ENCODE data around the gene PRKD2. TPM values are rescaled to one million over a fixed set of nuclear protein-coding genes. Genes with fewer than 3 reads are reported as not detected.
"Not testable (repeated sequence)": the region's sequence is repeated elsewhere in the genome, so short reads cannot be mapped to it uniquely, and the experiment has no call there.

PRKD2 gene
- total RNA-seq, 2 experiments from 2014 or later = 62.2 to 62.3 TPM

DNA sequence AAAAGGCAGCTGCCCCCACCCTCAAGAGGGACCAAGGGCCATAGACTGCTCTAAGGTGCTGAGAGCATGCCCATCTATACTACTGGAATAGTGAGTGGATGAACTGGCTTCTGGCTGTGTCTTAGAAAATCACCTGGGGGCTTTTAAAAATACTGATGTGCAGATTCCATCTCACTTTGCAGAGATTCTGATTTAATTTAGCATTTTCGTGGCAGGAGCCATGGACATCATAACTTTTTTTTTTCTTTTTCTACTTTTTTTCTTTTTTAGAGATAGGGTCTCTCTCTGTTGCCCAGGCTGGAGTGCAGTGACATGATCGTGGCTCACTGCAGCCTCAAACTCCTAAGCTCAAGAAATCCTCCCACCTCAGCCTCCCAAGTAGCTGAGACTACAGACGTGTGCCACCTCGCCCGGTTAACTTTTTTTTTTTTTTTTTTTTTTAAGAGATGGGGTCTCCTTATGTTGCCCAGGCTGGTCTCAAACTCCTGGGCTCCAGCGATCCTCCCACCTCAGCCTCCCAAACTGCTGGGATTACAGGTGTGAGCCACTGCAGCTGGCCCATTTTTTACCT, 4.1 kb downstream of the PRKD2 start:
- peaks cover 13% of the 10 kb centered on the region for H3K36me3 Mint-ChIP-seq (ENCODE audit: low read depth)
- peaks cover 24% of the 10 kb centered on the region for H3K4me1 Mint-ChIP-seq (ENCODE audit: low read depth)
- CTCF ChIA-PET = interaction anchor here (0.7 to 4.5 kb wide), 4 partner anchors 8 to 107 kb away, joined by 3 to 36 read pairs (median 16); no protein-coding TSS in a partner anchor
- H3K4me3 Mint-ChIP-seq = peak overlapping the region; percentile 96
- not testable (repeated sequence) for H3K27me3 Mint-ChIP-seq (ENCODE audit: low read depth); H3K27ac Mint-ChIP-seq; DNase-seq; H3K9me3 Mint-ChIP-seq
- intact Hi-C loops (cut with micrococcal nuclease) = loop anchor here (10.0 kb wide), 1 partner anchor 512 kb away; no protein-coding TSS in a partner anchor

DNA sequence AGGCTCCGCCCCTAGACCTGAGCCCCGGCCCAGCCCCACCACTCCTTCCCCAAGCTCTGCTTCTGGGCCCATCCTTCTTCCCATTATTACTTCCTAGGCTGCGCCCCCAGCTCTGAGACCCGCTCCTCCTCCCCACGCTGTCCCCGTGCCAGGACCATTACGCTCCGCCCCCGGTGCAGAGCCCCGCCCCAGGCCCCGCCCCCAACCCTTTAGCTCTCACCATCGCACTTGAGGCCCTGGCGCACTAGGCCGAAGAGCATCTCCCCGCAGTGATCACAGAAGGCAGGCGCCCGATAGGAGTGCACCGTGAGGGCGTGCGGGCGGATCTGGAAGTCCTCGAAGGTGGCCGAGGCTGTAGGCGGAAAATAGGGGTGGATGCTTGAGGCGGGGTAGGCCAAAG, 6.2 kb downstream of the PRKD2 start:
- Mint-ChIP-seq H3K36me3 (ENCODE audit: low read depth) (peaks cover 20% of the 10 kb centered on the region), H3K4me3 (no peak overlapping the region)
- no peak for DNase-seq

DNA sequence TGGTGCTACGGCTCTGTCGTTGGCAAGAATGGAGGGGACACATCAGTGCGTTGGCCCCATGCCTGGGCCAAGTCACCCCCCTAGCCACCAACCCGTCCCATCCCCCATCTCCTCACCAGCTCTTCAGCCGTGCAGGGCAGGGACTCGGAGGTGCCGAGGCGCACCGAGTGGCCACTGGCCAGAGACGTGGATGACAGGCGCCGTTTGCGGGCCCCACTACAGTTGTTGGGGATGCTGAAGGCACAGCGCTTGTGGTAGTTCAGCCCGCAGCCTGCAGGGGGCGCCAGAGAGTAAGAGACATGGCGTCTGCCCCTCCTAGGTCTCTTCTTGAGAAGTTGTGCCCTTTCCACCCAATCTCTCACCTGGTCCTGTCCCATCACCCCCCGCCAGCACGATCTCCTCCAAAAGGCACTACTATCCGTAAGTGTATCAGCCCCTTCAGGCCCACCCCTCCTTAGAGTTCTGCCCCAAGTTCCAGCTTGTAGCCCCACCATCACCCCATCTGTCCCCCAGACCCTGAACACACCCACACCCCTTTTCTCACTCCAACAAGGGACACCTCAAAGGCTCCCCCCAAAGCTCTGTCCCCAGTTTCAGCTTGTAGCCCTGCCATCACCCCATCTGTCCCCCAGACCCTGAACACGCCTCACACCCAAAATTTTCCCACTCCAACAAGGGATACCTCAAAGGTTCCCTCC, 12.4 kb downstream of the PRKD2 start:
- Mint-ChIP-seq H3K27ac (peak overlapping the region; percentile 56), H3K36me3 (ENCODE audit: low read depth) (peaks cover 27% of the 10 kb centered on the region), H3K4me3 (no peak overlapping the region), H3K9me3 (no peaks in the 10 kb centered on the region), H3K27me3 (ENCODE audit: low read depth) (no peaks in the 10 kb centered on the region), H3K4me1 (ENCODE audit: low read depth) (peaks cover 7% of the 10 kb centered on the region)
- peak; percentile 93 for DNase-seq
- CTCF ChIA-PET = interaction anchor here (0.6 to 5.5 kb wide), 22 partner anchors 9 to 332 kb away, joined by 3 to 81 read pairs (median 6); no protein-coding TSS in a partner anchor
- intact Hi-C loops (cut with micrococcal nuclease) = loop anchor here (1.0 kb wide), 3 partner anchors 13 to 49 kb away; partner anchors contain the start of gene PRKD2

More for the DNA sequence above, 6.2 kb downstream of the PRKD2 start:
- CTCF ChIA-PET = no interaction called here
- intact Hi-C loops (cut with micrococcal nuclease) = loop anchor here (10.0 kb wide), 1 partner anchor 514 kb away; no protein-coding TSS in a partner anchor
- Mint-ChIP-seq H3K27me3 (ENCODE audit: low read depth) (no peaks in the 10 kb centered on the region), H3K9me3 (no peaks in the 10 kb centered on the region), H3K4me1 (ENCODE audit: low read depth) (peaks cover 21% of the 10 kb centered on the region), H3K27ac (no peak overlapping the region)

DNA sequence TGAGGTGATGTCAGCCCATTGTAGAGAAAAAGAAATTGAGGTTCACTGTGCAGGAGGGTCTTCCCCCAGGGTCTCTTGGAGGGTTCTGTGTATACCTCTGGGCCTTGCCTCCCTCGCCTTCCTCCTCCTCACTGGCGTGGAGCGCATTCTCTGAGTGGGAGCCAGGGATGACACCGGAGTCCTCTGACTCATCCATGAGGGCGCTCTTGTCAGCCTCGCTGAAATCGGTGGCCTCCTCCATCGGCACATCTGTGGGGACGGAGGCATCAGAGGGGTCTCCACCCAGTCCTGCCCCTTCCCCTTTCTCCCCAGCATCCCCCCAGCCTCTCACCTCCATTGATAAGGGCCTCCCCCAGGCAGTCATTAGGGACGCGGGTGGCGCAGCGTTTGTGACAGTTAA, 16.2 kb downstream of the PRKD2 start:
- no peaks in the 10 kb centered on the region for H3K9me3 Mint-ChIP-seq
- no peak for DNase-seq
- H3K27ac Mint-ChIP-seq = no peak overlapping the region
- peaks cover 7% of the 10 kb centered on the region for H3K4me1 Mint-ChIP-seq (ENCODE audit: low read depth)
- CTCF ChIA-PET = interaction anchor here (0.6 kb wide), 1 partner anchor 69 kb away, joined by 3 read pairs; no protein-coding TSS in a partner anchor
- peaks cover 27% of the 10 kb centered on the region for H3K36me3 Mint-ChIP-seq (ENCODE audit: low read depth)
- intact Hi-C loops (cut with micrococcal nuclease) = no loop called here
- H3K4me3 Mint-ChIP-seq = no peak overlapping the region
- no peaks in the 10 kb centered on the region for H3K27me3 Mint-ChIP-seq (ENCODE audit: low read depth)

DNA sequence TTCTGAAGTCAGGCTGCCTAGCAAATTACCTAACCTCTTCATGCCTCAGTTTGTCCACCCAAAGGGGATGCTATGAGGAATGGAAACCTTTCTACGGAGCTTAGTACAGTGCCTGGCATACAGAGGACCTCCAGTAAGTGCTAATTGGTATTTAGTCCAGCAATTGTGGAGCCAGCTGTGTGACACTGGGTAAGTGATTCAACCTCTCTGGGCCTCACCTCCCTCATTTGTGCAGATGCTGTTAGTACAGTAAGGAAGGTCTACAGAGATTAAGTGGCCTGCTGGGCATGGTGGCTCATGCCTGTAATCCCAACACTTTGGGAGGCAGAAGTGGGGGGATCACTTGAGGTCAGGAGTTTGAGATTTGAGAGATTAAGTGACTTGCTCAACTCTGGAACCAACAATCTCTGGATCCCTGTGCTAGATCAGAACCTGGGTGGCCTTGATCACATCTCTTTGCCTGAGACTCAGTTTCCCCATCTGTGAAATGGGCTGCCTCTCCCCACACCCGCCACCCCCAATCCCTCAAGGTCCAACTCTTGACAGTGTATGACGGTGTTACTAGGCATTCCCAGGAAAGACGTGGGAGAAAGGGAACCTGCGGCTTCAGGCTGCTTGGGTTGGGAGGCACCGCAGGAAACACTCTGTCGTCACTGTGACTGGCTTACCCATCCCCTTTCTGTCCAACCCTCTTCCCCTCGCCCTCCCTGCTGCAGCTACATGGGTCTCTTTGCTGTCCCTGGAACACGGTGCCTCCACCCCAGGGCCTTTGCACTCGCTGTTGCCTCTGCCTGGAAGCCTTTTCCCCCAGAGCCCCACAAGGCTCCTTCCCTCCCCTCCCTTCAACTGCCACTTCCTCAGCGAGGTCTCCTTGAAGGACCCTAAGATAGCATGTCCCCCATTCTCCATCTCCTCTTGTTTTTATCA, 18.3 kb downstream of the PRKD2 start:
- intact Hi-C loops (cut with micrococcal nuclease) = no loop called here
- Mint-ChIP-seq H3K27ac (no peak overlapping the region), H3K4me3 (no peak overlapping the region), H3K27me3 (ENCODE audit: low read depth) (no peaks in the 10 kb centered on the region), H3K9me3 (no peaks in the 10 kb centered on the region), H3K4me1 (ENCODE audit: low read depth) (no peaks in the 10 kb centered on the region), H3K36me3 (ENCODE audit: low read depth) (peaks cover 25% of the 10 kb centered on the region)
- no peak for DNase-seq
- CTCF ChIA-PET = interaction anchor here (1.6 kb wide), 1 partner anchor 30 kb away, joined by 4 read pairs; no protein-coding TSS in a partner anchor

DNA sequence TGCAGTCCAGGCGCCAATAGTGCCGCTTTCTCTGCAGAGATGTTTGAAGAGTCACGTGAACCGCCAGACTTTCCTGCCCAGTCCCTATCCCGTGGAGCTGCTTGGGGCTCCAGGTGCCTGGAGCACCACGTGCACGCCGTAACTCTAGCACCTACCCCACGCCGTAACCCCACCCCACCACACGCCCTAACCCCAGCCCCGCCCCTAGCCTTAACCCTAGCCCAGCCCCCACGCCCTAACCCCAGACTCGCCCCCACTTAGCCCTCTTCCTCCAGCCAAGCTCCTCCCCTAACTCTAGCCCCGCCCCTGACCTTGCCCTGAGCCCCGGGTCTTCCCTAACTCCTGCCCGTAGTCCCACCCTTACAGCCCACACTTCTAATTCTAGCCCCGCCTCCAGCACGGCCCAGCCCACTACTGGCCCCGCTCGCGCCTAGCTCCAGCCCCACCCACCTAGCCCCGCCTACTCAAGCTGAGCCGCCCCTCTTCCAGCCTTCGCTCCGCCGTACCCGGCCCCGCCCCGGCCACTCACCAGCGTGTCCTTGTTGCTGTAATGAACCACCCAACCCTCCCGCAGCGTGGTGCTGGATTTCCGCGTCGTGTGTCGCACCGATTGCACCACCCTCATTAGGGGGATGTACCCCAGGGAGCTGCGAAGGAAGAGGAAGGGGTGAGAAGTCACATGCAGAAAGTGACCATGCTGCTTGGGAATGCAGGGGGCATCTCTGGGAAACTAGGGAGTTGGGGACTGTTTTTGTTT, 19.5 kb downstream of the PRKD2 start:
- intact Hi-C loops (cut with micrococcal nuclease) = no loop called here
- Mint-ChIP-seq H3K27ac (no peak overlapping the region), H3K9me3 (no peaks in the 10 kb centered on the region), H3K36me3 (ENCODE audit: low read depth) (peaks cover 34% of the 10 kb centered on the region), H3K4me3 (no peak overlapping the region), H3K27me3 (ENCODE audit: low read depth) (no peaks in the 10 kb centered on the region), H3K4me1 (ENCODE audit: low read depth) (no peaks in the 10 kb centered on the region)
- DNase-seq = peak; percentile 14
- CTCF ChIA-PET = interaction anchor here (0.6 to 3.0 kb wide), 4 partner anchors 7 to 32 kb away, joined by 3 to 9 read pairs (median 4); no protein-coding TSS in a partner anchor

DNA sequence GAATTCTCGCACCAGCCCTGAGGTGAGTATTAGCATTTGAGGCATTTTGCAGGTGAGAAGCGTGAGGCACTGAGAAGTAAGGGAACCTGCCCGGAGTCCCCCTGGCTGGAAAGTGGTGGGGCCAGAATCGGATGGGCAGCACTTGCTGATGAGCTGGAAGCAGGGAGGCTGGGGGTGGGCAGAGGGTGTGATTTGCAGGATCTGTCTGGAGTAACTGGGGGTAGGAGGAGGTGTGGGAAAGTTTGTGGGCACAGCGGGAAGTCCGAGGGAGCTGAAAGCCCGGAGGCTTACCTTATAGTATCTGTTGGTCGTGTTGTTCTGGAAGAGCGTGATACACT, 20.1 kb downstream of the PRKD2 start:
- CTCF ChIA-PET = interaction anchor here (0.6 to 3.0 kb wide), 4 partner anchors 8 to 33 kb away, joined by 3 to 9 read pairs (median 4); no protein-coding TSS in a partner anchor
- H3K4me1 Mint-ChIP-seq (ENCODE audit: low read depth) = no peaks in the 10 kb centered on the region
- H3K36me3 Mint-ChIP-seq (ENCODE audit: low read depth) = peaks cover 38% of the 10 kb centered on the region
- intact Hi-C loops (cut with micrococcal nuclease) = no loop called here
- no peak overlapping the region for H3K4me3 Mint-ChIP-seq
- no peaks in the 10 kb centered on the region for H3K27me3 Mint-ChIP-seq (ENCODE audit: low read depth)
- no peak overlapping the region for H3K27ac Mint-ChIP-seq
- DNase-seq = no peak
- no peaks in the 10 kb centered on the region for H3K9me3 Mint-ChIP-seq

DNA sequence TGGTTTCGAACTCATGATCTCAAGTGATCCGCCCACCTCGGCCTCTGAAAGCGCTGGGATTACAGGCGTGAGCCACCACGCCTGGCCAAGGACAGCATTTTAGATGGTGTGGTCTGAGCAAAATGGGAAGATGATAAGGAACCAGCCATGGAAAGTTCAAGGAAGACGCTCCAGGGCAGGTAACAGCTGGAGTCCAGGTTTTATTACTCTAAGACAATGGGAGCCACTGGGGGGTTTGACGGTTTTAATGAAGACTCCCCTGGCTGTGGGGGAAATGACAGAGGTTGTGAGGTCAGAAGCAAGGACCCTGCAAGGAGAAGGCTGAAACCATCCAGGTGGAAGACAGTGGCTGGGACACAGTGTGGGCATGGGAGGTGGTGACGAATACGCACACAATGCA, 20.9 kb downstream of the PRKD2 start:
- peaks cover 41% of the 10 kb centered on the region for H3K36me3 Mint-ChIP-seq (ENCODE audit: low read depth)
- DNase-seq = no peak
- intact Hi-C loops (cut with micrococcal nuclease) = no loop called here
- no peaks in the 10 kb centered on the region for H3K4me1 Mint-ChIP-seq (ENCODE audit: low read depth)
- CTCF ChIA-PET = interaction anchor here (0.6 to 3.0 kb wide), 4 partner anchors 9 to 239 kb away, joined by 3 to 9 read pairs (median 4); no protein-coding TSS in a partner anchor
- H3K4me3 Mint-ChIP-seq = no peak overlapping the region
- no peaks in the 10 kb centered on the region for H3K27me3 Mint-ChIP-seq (ENCODE audit: low read depth)
- H3K27ac Mint-ChIP-seq = peak overlapping the region; percentile 18
- H3K9me3 Mint-ChIP-seq = no peaks in the 10 kb centered on the region

DNA sequence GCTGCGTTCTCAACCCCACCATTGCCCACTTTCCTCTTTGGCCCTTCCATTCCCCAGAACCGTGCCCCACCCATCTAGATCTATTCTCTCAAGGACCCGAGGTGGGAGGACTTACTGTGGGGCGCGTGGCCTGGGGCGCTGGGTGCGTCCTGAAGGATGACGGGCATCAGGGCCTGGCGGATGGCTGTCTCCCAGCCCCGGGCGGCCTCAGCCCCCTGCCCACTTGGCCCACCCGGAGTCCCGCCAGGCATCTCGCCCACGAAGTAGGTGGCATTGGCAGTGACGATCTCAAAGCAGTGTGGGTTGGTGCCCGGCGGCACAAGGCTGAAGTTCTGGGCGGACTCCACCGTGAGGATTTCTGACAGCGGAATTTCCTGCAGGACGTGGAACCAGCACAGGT, 23.2 kb downstream of the PRKD2 start:
- intact Hi-C loops (cut with micrococcal nuclease) = no loop called here
- H3K36me3 Mint-ChIP-seq (ENCODE audit: low read depth) = peaks cover 43% of the 10 kb centered on the region
- CTCF ChIA-PET = interaction anchor here (5.8 kb wide), 1 partner anchor 10 kb away, joined by 30 read pairs; no protein-coding TSS in a partner anchor

DNA sequence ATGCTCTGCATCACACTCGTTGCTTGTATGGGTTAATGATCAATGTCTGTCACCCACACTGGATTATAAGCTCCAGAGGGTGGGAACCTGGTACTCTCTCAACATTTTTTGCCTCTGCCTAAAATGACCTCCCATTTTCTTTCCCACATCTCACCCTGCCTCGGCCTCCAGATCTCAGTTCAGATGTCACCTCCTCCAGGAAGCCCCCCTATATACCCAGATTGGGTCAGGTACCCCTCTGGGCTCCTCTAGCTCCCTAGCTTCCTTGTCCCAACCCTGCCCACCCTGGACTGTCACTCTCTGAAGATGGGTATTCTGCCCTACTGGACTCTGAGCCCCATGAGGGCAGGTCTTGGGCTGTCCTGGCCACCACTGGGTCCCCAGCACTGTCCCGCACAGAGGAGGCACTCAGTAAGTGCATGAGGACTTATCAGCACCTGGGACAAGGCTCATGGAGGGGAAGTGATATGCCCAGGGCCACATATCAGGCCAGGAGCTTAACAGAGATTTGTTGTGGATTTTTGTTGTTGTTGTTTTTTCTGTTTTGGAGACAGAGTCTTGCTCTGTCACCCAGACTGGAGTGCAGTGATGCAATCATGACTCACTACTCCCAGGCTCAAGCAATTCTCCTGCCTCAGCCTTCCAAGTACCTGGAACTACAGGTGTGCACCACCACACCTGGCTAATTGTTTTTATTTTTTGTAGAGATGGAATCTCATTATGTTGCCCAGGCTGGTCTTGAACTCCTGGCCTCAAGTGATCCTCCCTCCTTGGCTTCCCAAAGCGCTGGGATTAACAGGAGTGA, 23.8 kb downstream of the PRKD2 start:
- H3K4me1 Mint-ChIP-seq (ENCODE audit: low read depth) = no peaks in the 10 kb centered on the region
- CTCF ChIA-PET = interaction anchor here (0.6 to 5.8 kb wide), 2 partner anchors 11 to 72 kb away, joined by 3 to 30 read pairs; no protein-coding TSS in a partner anchor
- H3K4me3 Mint-ChIP-seq = no peak overlapping the region
- no peaks in the 10 kb centered on the region for H3K9me3 Mint-ChIP-seq
- no peak for DNase-seq
- H3K36me3 Mint-ChIP-seq (ENCODE audit: low read depth) = peaks cover 44% of the 10 kb centered on the region
- H3K27ac Mint-ChIP-seq = peak overlapping the region; percentile 50
- H3K27me3 Mint-ChIP-seq (ENCODE audit: low read depth) = no peaks in the 10 kb centered on the region
- intact Hi-C loops (cut with micrococcal nuclease) = no loop called here

More for the DNA sequence above, 23.2 kb downstream of the PRKD2 start:
- no peak for DNase-seq
- Mint-ChIP-seq H3K27me3 (ENCODE audit: low read depth) (no peaks in the 10 kb centered on the region), H3K4me3 (no peak overlapping the region), H3K4me1 (ENCODE audit: low read depth) (no peaks in the 10 kb centered on the region), H3K27ac (peak overlapping the region; percentile 50), H3K9me3 (no peaks in the 10 kb centered on the region)

DNA sequence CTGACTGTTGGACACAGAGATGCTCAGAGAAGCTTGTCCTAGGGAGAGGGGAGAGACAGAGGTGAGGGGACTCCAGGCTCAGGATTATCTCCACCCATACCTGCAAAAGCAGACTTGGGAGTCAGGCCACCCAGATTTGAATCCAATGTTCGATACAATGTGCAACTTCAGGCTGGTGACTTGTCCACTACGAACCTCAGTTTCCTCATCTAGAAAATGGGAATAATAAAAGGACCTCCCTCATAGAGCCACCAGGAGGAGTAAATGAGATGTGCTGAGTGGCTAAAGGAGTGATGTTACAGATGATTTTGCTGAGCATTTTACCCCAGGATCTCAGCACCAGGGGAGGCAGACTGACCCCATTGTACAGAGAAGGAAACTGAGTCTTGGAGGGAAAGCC, 25.0 kb downstream of the PRKD2 start:
- peaks cover 45% of the 10 kb centered on the region for H3K36me3 Mint-ChIP-seq (ENCODE audit: low read depth)
- DNase-seq = no peak
- CTCF ChIA-PET = interaction anchor here (1.5 to 5.8 kb wide), 2 partner anchors 12 to 57 kb away, joined by 3 to 30 read pairs; no protein-coding TSS in a partner anchor
- H3K27me3 Mint-ChIP-seq (ENCODE audit: low read depth) = no peaks in the 10 kb centered on the region
- no peak overlapping the region for H3K4me3 Mint-ChIP-seq
- intact Hi-C loops (cut with micrococcal nuclease) = no loop called here
- no peak overlapping the region for H3K27ac Mint-ChIP-seq
- H3K9me3 Mint-ChIP-seq = no peaks in the 10 kb centered on the region
- H3K4me1 Mint-ChIP-seq (ENCODE audit: low read depth) = no peaks in the 10 kb centered on the region

All from activated naive CD4-positive, alpha-beta T cell treated with anti-CD3 and anti-CD28 coated beads for 36 hours (primary cell).